ENCODE results near the gene FBXW12. TPM values are rescaled to one million over a fixed set of nuclear protein-coding genes. Genes with fewer than 3 reads are reported as not detected.

The FBXW12 gene
- total RNA-seq, 1 donor from 2014 or later = not detected

DNA sequence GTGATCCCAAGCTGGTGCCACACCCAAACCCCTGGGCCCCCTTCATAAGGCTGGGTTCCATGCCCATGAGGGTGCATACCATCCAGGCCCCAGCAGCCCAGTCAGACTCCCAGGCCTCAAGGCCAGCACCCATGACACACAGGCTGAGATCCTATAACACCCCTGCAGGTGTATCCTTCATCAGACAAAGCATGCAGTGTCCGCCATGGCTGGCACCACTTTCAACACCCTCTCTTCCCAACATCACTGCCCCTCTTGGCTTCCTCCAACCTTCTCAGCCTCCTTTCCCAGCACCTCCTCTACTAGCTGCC is 64.4 kb downstream of the FBXW12 start:
- TF ChIP-seq, protein P1, sequence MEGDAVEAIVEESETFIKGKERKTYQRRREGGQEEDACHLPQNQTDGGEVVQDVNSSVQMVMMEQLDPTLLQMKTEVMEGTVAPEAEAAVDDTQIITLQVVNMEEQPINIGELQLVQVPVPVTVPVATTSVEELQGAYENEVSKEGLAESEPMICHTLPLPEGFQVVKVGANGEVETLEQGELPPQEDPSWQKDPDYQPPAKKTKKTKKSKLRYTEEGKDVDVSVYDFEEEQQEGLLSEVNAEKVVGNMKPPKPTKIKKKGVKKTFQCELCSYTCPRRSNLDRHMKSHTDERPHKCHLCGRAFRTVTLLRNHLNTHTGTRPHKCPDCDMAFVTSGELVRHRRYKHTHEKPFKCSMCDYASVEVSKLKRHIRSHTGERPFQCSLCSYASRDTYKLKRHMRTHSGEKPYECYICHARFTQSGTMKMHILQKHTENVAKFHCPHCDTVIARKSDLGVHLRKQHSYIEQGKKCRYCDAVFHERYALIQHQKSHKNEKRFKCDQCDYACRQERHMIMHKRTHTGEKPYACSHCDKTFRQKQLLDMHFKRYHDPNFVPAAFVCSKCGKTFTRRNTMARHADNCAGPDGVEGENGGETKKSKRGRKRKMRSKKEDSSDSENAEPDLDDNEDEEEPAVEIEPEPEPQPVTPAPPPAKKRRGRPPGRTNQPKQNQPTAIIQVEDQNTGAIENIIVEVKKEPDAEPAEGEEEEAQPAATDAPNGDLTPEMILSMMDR (IDR thresholded peaks at IDR 0.05) = no peak
- Mint-ChIP-seq H3K4me3 (no peak overlapping the region), H3K27ac (no peak overlapping the region), H3K4me1 (peaks cover 35% of the 10 kb centered on the region), H3K9me3 (no peaks in the 10 kb centered on the region), H3K27me3 (no peaks in the 10 kb centered on the region), H3K36me3 (ENCODE audit: low read depth) (peaks cover 33% of the 10 kb centered on the region)
- DNase-seq (no peak), ATAC-seq (ENCODE audit: low read depth) (no peak)
- CTCF ChIA-PET = interaction anchor here (0.6 to 11.5 kb wide), 42 partner anchors 10 to 281 kb away, joined by 3 to 206 read pairs (median 5); partner anchors contain the start of genes ATRIP, IP6K2, NME6 and PFKFB4
- POLR2A ChIA-PET = interaction anchor here (0.7 to 2.4 kb wide), 9 partner anchors 10 to 165 kb away, joined by 3 to 9 read pairs (median 4); partner anchors contain the start of gene ATRIP
- intact Hi-C loops (cut with micrococcal nuclease) = loop anchor here (1.0 to 2.0 kb wide), 5 partner anchors 35 to 204 kb away; no protein-coding TSS in a partner anchor

DNA sequence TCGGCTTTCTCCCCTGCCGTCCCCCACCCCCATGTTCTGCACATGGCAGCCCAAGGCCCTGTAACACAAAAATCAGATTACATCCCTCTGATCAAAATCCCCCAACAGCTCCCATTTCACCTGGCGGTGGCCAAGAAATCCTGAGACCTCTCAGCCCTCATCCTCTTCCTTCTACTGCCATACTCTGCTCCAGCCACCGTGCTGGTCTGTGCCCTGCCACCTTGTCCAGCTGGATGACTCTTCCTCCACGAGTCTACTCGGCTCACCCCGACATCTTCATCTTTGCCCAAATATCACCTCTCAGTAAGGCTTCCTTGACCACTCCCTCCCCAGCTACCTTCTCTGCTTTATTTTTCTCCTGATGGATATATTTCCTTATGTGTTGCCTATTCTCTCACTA is 64.8 kb downstream of the FBXW12 start:
- Mint-ChIP-seq H3K27me3 (no peaks in the 10 kb centered on the region), H3K36me3 (ENCODE audit: low read depth) (peaks cover 33% of the 10 kb centered on the region), H3K9me3 (no peaks in the 10 kb centered on the region), H3K4me1 (peaks cover 39% of the 10 kb centered on the region), H3K27ac (no peak overlapping the region), H3K4me3 (no peak overlapping the region)
- no peak for ATAC-seq (ENCODE audit: low read depth)
- TF ChIP-seq, protein P1 (IDR thresholded peaks at IDR 0.05) = no peak
- intact Hi-C loops (cut with micrococcal nuclease) = loop anchor here (1.0 to 2.0 kb wide), 5 partner anchors 36 to 205 kb away; no protein-coding TSS in a partner anchor
- no peak for DNase-seq
- ChIA-PET CTCF (interaction anchor here (0.5 to 11.5 kb wide), 28 partner anchors 9 to 205 kb away, joined by 3 to 206 read pairs (median 9); partner anchors contain the start of genes ATRIP, NME6 and ZNF589), POLR2A (interaction anchor here (0.9 to 2.4 kb wide), 7 partner anchors 10 to 165 kb away, joined by 3 to 9 read pairs (median 6); partner anchors contain the start of gene ATRIP)

DNA sequence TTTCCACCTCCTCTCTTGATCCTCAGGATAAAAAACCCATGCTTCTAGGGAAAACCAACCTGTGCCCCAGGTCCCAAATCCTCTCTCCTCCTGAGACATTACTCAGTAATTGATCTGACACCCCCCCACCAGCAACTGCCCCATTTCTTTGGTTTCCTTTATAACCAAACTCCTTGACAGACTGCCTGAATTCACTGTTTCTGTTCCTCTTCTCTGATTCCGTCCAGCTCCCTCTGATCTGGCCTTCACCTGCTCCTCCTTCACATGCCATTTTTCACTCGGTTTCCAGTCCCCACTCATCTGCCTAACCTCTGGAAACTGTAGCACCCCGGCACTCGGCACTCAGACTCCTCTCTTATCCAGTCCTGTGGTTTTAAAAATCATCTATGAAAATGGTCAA is 65.8 kb downstream of the FBXW12 start:
- ChIA-PET POLR2A (no interaction called here), CTCF (interaction anchor here (0.8 to 11.5 kb wide), 5 partner anchors 29 to 166 kb away, joined by 3 to 206 read pairs (median 14); partner anchors contain the start of gene NME6)
- TF ChIP-seq, protein P1 (IDR thresholded peaks at IDR 0.05) = no peak
- no peak overlapping the region for H3K4me3 Mint-ChIP-seq
- no peak for DNase-seq
- peak overlapping the region; percentile 43 for H3K27ac Mint-ChIP-seq
- H3K36me3 Mint-ChIP-seq (ENCODE audit: low read depth) = peaks cover 40% of the 10 kb centered on the region
- no peaks in the 10 kb centered on the region for H3K27me3 Mint-ChIP-seq
- intact Hi-C loops (cut with micrococcal nuclease) = loop anchor here (2.0 kb wide), 1 partner anchor 111 kb away; no protein-coding TSS in a partner anchor
- peaks cover 43% of the 10 kb centered on the region for H3K4me1 Mint-ChIP-seq
- ATAC-seq (ENCODE audit: low read depth) = no peak
- H3K9me3 Mint-ChIP-seq = no peaks in the 10 kb centered on the region

DNA sequence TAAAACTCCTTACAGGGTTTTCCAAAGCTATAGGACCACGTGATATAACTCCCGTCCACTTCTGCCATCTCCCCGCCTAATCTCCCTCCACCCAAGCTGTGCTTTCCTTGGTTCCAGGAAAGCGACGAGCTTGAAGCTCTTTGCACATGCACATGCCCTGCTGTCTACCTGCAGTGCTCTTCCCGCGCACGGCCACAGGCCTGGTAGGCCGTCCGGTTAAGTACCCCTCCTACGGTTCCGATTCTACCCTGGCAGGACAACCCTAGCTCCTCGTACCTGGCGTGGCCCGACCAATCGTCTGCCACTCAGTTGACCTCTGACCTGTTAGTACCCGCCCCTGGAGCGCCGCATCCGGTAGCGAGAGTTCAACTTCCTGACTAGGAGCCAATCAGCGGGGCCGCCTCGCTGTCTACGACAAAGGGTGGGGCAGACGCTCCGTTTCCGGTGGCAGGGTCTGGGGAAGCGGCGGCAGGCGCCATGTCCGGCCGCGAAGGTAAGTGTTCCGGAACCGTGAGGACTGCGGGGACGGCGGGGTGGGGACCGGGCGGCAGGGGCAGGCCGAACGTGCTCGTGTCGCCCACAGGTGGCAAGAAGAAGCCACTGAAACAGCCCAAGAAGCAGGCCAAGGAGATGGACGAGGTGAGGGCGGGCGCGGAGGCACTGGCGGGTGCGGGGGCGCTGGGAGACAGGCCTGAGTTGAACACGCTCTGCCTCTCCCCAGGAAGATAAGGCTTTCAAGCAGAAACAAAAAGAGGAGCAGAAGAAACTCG is 68.0 kb downstream of the FBXW12 start, which contains the start of the genes CCDC51 and TMA7:
Gene CCDC51 (minus strand): TSS at position 300 of the 770 bp plus-strand sequence. CDS start 4,991 bp downstream, outside the sequence.
Gene TMA7 (plus strand): TSS at position 438 of the 770 bp plus-strand sequence. CDS start 40 bp downstream, at position 478.
- TF ChIP-seq, protein P1 (IDR thresholded peaks at IDR 0.05) = no peak
- Mint-ChIP-seq H3K4me3 (peak within 1 kb of the TSS; percentile 98), H3K27me3 (no peaks in the 10 kb centered on the region), H3K4me1 (peaks cover 45% of the 10 kb centered on the region), H3K27ac (peak within 1 kb of the TSS; percentile 95), H3K9me3 (no peaks in the 10 kb centered on the region), H3K36me3 (ENCODE audit: low read depth) (peaks cover 38% of the 10 kb centered on the region)
- DNase-seq = peak; percentile 96
- POLR2A ChIA-PET = interaction anchor here (0.5 to 2.9 kb wide), 23 partner anchors 10 to 590 kb away, joined by 3 to 29 read pairs (median 5); partner anchors contain the start of genes NME6, PFKFB4, SHISA5 and WDR6
- peak; percentile 95 for ATAC-seq (ENCODE audit: low read depth)
- CTCF ChIA-PET = interaction anchor here (0.6 to 11.5 kb wide), 11 partner anchors 25 to 678 kb away, joined by 3 to 206 read pairs (median 4); a partner anchor contains a TSS
- intact Hi-C loops (cut with micrococcal nuclease) = loop anchor here (1.0 to 10.0 kb wide), 6 partner anchors 33 to 927 kb away; partner anchors contain the start of genes ELP6, IP6K2, NME6 and PFKFB4

All from activated B cell treated with CpG ODN at 0.5 μM for 24 hours (primary cell).